ENCODE measurements around the gene EPB41L4A.

GRCh38 chr5:112374818-112375217 is 44.3 kb downstream of the EPB41L4A start:
- TF ChIP-seq EZH2 (IDR thresholded peaks at IDR 0.05; ENCODE audit: borderline replicate concordance, low read depth, low read length, severe bottlenecking): no peak
- TF ChIP-seq, protein P1, sequence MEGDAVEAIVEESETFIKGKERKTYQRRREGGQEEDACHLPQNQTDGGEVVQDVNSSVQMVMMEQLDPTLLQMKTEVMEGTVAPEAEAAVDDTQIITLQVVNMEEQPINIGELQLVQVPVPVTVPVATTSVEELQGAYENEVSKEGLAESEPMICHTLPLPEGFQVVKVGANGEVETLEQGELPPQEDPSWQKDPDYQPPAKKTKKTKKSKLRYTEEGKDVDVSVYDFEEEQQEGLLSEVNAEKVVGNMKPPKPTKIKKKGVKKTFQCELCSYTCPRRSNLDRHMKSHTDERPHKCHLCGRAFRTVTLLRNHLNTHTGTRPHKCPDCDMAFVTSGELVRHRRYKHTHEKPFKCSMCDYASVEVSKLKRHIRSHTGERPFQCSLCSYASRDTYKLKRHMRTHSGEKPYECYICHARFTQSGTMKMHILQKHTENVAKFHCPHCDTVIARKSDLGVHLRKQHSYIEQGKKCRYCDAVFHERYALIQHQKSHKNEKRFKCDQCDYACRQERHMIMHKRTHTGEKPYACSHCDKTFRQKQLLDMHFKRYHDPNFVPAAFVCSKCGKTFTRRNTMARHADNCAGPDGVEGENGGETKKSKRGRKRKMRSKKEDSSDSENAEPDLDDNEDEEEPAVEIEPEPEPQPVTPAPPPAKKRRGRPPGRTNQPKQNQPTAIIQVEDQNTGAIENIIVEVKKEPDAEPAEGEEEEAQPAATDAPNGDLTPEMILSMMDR (IDR thresholded peaks at IDR 0.05; ENCODE audit: extremely low read depth in 1 of 2, insufficient read depth in 1 of 2, low read depth in 1 of 2, low read length in 2 of 2): no peak
- TF ChIP-seq POLR2AphosphoS5 (IDR thresholded peaks at IDR 0.05; ENCODE audit: insufficient read depth, low read depth, low read length): no peak
- no peak for TF ChIP-seq POLR2A (IDR thresholded peaks at IDR 0.05; ENCODE audit: low read depth, low read length)
